SKM-1 treated with dmso at 0.1 percent for 144 hours (cell line): ENCODE results near the gene NFIX.

Source experiments
- DNase-seq: peaks from one replicate; lab custom pipeline; 2025; ENCODE audit not compliant: unreplicated experiment; lab: John Stamatoyannopoulos, UW

Gene NFIX

DNA sequence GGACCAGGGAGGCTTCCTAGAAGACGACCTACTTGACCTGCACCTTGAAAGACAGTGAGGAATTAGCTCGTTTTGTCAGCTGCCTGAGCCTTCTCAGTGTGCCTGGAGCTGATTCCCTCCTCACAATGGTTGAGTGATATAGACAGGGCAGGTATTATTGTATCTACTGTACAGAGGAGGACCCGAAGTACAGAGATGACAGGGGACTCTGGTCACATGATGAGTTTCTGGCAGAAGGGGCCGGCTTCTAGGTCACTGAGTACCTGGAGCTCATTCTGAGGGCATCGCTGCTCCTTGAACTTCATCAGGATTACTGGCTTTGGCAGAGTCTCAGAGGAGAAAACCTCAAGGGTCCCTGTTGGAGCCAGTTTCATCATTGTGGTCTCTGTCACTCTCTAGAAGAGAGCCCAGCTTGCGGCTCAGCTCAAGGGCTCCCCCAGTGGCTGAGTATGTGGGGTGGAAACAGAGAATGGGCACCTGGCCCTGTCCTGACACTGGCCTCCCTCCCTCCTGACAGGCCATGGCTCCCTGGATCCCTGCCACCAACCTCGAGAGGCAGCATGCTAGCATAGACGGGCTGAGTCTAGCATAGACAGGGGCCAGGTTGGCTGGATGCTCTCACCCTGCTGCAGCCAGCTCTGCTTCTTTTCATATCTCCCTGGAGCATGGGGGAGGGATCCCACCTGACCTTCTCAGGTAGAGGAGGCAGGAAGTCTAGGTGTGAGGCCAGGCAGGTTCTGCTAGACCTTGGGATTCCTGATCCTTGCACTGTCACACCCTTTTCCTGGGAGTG lies 38.7 kb downstream of the NFIX start:
- peak; percentile 19 for DNase-seq

DNA sequence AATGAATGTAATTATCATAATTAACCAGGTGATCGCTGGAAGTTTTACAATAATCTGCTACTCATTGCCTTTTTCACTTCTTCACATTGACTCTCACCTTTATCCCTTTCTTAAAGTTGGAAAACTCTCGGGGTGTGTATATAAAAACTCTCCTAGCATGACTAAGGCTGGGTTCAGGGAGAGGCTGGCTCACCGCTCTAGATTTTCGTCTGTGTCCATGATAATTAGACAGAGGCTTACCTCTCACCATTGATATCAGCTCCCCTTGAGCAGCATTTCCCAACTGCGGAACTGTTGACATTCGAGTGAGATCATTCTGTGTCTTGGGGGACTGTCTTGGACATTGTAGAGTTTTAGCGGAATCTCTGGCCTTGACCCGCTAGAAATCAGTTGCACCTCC lies 39.4 kb downstream of the NFIX start:
- DNase-seq, result no peak

DNA sequence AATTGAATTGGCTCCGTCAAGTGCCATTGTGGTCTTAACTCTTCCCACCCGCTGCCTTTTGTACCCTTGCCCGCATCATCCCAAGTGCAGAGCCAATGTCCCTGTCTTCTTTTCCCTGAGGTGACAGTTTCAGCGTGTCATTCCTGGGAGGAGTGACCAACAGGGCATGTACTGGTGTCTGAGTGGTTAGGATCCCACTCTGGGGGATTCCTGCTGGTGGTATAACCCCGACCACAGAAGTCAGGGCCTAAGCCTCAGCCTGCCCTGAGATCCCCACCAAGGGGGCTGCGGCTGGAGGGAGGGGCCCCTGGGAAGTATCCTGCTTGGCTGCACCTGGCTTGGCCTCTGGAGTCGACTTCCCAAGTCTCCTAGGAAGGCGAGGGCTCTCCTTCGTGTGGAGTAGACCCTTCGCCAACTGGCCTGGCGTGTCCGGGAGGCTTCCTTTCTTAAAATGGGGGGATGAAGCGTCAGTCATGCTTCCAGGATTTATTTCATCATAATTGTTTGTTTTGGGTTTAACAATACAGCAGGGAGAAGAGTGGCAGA lies 40.6 kb downstream of the NFIX start:
- no peak for DNase-seq

DNA sequence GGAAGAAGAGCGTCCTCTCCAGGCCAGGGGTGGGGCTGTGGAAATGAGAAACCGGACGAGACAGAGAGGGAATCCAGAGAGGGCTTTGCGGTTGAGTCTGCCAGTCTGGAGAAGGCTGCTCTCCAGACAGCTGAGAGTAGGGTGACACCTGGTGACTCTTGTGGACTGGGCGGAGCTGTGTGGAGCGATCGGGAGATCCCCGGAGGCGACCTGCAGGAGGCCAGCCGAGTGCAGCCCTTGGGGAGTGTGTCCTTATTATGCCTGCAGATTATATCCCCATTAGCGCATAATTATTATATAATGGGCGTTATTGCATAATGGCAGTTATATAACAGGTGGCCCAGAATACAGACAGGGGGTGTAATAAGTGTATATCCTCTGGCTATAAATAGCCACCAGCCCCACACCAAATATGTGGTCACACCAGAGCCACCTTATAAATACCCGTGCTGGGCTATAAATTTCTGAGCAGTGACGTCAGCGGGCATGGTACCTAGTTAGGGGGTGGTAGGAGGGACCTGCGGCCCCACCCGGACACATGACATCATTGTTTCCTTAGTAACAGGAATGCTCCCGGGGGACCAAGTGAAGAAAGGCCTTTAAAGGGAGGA lies 41.2 kb downstream of the NFIX start:
- DNase-seq, result no peak

DNA sequence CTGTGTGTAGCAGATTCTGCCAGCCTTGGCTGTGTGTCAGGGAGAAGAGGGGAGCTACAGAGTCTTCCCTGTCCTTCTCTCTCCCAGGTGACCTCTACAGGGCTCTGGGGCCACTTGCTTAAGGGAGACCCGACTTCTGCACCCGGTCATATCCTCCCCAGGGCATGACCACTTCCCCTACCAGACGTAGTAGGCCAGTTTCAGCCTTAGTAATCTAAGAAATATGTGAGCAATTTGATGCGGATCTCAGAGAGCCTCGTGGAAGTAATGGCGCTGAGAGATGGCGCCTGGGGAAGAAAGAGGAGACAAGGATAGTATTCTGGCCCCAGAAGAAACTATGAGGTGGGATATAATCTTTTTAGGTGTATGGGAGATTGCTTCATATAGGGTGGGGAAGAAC lies 41.9 kb downstream of the NFIX start:
- no peak for DNase-seq

DNA sequence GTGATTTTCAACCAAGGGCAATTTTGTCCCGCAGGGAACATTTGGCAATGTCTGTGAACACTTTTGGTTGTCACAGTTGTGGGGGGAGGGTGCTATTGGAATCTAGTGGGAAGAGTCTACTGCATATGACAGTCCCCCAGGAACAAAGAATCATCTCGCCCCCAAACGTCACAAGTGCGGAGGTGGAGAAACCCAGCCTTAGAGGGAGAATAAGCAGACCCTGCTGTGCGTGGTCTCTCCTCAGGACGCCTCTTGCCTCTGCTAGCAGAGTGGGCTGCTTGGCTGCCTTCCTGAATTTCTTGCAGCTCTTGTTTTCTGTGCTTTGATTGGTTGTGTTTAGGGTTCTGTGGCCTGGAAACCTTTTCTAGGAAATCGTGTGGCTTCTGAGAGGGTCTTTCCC lies 42.5 kb downstream of the NFIX start:
- no peak for DNase-seq

DNA sequence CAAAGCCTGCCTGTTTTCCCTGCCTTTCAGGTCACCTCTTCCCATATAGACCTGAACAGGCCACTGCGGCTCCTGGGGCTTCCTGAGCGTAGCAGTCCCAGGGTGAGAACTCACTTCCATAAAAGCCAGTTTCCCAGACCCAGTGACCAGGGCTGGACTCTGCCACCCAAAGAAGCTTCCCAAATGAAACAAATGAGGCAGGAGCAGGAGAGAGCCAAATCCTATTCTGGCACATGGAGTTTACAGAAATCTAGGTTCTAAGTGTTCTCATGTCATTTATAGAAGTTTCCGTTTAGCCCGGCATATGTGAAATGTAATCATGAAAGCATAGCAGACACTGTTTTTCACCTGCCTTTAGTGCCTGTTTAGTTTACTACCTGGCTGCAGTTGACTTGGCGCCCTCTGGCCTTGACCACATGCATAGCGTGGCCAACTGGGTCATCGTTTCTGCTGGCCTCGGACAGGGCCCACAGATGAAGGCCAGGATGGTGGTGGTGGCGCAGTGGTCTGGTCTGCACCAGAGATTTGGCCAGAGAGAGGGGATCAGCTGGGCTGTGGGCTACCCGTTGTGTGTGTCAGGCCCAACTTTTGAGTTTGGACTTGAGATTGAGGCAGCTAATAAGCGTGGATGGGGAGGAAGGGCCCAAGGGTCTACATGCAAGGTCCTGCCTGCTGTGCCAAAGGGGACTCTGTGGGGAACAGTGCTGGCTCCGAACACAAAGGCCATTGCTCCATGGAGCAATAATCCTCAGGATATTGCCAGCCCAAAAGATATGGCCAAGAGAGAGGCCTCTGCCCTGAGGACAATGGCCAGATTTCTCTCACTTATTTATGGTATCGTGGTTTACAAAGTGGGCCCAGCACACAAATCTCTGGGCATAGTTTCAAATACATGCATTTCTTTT lies 43.3 kb downstream of the NFIX start:
- no peak for DNase-seq

DNA sequence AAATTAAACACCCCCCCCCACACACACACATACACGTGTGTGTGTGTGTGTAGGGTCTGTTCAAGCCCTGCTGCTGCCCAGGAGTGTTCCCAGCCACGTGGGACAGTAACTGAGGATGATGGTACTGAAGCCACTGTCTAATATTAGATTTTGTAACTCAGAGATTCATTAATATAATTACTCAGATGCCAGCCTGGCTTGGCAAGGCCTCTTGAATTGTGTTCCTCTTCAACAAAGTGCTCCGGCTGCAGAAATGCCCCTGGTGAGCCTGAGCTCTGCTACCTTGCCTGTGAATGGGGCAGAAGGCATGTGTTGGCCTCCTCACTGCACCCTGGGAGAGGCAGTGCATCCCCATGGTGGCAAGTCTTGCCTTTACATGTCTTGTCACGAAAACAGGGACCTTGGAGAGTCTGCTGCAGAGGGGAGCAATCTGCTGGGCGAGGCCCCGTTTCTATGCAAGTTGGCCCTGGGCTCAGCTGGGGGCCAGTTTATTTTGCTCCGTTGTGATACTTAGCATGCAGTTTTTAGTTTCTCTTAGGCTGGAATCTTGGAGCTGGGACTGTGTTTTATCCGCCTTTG lies 44.0 kb downstream of the NFIX start:
- DNase-seq, result no peak

DNA sequence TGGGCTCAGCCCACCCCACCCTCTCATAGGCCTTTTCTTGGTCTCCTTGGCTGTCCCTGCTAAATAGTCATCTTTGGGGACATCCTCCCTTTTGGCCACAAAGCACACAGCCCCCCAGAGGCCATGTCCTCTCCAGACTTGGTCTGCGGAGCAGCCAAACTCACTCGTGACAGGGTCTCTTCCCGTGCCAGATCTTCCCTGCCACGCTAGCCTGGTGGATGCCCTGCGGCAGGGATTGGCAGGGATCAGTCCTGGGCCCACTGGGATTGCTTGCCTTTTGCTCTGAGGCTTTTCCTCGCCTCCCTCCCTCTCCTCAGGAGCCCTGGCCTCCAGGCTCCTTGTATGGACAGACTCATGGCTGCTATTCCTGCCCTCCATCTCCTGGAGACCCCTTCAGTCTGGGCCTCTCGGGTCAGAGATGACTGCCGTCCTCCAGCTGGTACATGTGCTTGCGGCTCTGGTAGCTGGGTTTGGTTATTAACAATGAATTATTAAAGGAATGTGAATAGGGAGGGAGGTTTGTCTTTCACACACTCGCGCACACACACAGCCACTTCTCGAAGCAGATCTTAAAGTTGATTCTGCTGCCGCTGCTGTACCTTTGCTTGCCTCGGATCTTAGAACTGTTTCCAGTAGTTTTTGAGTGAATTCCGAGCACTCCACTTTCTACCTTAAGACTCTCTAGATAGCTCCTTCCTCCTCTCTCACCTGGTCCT lies 45.1 kb downstream of the NFIX start:
- DNase-seq, result no peak

DNA sequence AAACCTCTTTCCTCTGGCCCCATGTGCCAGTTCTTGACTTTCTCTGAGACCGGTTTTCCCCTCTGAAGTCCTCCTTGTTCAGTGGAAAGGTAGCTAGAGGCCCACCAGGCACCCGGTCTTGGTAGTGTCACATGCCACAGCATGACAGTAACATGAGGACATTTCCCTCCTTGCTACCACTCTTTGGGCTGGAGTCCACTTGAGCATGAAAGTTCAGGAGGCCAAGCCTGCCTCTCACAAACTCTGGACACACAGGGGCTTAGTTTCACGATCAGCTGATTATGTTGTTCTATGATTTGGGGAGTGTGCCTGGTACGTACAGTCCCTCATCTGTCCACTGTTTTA lies 45.6 kb downstream of the NFIX start:
- no peak for DNase-seq

DNA sequence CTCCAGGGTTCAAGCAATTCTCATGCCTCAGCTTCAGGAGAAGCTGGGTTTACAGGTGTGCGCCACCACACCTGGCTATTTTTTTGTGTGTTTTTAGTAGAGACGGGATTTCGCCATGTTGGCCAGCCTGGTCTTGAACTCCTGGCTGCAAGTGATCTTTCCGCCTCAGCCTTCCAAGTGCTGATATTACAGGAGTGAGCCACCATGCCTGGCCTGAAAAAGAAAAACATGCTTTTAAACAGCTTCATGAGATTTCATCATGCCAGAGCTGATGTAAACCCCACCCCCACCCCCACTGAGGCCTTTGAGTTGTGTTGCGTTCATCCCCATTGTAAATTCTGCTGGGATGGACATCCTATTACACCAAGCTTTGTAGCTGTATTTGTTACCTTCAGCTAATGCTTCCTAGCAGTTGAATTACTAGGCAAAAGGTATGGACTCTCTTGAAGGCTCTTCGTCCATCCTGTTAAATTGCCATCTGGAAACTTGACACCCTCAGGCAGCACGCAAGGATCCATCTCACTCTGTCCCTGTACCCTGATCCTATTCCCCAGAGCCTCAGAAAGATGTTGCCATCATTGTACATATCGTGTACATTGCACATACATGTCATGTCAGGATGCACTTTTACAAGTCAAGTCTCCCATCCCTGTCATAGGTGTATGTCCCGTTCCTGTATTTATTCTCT lies 47.3 kb downstream of the NFIX start:
- DNase-seq, result no peak

DNA sequence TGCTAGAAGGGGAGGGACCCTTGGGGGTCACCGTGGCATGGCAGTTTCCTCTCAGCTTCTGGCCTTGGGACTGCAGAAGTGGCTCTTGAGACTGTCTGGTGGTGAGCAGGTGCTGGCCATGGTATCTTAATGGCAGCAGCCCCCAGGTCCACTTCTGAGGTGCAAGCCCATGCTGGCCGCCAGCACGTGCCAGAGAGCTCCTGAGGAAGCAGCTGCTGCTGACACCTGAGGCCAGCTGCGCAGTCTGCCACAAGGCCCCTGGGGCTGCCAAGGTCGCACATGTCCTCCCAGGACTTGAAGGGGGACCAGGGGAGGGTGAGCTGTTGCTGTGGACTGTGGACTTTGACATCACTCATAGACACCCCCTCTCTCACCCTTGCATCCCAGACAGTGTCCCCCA lies 48.0 kb downstream of the NFIX start:
- no peak for DNase-seq

DNA sequence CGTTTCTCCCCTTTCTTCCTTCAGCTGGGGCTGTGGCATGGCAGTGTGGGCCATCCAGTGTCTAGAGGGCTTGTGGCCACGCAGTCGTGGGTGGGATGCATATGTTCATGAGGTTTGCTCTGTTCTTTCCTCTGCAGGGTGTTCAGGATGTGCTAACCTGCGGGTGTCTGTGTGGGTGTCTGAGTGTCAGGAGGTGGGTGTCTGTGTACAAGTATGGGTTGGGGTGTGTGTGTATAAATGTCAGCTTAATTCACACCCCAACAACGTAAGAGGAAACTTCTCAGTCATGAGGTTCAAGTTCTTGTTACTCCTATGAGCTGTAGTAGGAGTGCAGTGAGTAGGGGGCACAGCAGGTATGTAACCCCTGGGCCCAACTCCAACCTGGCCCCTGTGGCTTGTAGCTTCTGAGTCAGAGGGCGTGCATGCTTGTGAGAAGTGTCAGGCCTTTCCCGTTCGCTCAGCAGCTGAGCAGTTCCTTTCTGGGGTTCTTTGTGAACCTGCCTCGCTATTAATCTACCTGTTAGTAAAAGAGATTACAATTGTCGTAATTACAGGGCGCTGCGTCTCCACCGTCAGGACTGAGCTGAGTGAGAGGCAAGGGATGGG lies 49.1 kb downstream of the NFIX start:
- no peak for DNase-seq

DNA sequence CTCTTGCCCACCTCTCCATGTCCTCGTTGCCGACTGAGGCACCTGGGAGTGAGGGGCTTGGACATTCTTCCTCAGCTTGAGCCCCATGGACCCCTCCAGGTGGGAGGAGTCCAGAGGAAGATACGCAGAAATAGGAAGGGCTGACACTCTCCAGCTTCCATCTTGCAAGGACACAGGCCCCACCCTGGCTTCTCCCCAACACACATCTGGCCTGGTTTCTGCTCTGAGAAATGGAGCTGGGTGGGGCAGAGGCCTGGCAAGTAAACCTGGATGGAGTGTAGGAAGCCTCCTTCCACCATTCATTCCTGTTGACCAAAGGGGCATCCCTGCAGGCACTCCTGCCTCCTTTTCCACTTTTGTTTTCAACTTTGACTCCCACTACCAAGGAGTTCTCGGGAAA lies 50.5 kb downstream of the NFIX start:
- DNase-seq, result no peak

DNA sequence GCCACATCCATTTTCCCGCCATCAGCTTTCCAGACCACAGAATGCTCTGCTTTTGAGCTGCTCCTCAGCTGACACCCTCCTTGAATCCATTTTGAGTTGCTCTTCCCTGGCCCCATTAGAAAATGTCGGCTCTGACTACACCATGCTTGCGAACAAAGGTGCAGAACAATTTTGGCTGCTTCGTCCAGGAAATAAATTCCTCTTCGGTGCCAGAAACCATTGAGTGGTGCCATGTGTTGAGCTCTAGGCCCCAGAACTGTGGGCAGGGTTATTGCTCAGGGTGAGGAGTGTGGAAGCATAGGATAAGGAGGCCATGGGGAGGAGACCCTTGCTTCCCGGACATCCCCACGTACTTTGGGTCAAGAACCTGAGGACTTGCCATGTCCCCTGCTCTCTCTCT lies 52.1 kb downstream of the NFIX start:
- DNase-seq, result no peak

DNA sequence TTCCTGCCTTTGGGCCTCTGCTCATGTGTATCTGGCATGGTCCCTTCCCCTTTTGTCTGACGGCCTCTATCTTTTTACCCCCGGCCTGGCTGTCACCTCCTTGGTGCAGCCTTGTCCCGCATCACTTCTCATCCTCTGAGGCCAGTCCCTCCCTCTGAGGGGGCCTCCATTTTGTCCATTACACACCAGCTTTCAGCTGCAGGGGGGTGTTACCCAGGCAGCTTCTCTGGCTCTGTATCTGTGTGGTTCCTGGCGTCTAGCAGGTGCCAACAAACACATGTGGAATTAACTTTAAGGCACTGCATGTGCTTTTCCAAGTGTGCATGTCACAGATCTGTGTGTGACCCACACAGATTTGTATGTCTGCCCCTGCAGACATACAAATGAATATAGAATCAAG lies 55.0 kb downstream of the NFIX start:
- no peak for DNase-seq

DNA sequence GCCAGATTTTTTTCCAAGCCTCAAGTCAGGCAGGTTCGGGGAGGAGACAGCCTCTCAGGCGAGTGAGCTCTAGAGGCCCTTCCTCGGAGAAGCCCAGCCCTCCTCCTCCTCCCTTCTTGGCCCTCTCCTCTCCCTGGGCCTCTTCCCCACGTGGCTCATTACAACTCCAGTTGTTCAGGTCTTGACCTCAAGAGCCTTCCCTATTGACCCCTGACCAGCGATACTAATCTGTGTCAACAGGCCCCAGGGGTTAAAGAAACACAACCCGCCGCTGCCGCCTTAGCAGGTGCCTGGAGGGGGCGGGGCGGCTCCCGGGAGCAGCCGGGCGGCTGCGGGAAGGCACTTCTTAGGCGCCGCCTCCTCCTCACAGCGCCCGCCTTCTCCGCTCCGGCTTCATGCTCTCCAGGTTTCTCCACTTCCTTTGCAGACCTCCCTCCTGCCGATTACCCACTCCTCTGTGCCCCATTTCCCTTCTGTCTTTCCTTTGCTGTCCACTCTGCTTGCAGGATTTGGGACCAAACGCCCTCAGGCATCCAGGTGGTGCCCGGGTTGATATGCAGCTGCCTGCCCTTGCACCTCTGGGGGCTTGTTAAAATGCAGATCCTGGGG lies 56.4 kb downstream of the NFIX start:
- no peak for DNase-seq

DNA sequence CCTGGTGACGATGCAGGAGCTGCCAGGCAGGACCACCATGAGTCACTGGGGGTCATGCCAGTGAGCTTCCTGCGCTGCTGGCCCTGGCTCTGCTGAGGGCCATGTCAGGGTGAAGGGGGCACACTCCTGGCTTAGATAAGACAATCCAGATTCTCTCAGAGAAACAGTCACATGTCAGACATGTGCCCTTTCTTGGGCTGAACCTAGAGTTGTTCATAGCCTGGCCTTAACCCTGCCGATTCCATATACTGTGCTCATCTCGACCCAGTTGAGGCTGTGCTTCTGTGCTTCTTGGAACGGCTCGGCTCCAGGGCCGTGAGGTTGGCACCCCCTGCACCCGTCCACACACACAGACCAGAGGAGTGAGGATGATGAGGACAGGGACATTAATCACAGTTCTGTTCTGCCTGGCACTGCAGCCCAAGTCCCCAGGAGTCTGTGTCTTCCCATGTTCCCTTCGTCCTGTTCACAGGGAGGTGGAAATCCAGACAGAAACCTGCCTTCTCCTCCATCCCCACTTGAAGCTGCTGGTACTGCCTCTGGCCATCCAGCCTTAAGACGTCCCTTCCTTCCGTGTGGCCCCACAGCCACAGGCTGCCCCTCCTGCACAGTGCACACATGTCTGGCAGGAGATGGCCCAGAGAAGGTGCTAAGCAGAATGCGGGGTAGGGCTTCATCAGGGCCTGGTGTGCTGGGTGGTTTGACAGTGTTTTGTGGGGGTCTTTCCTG lies 57.3 kb downstream of the NFIX start:
- DNase-seq, result no peak

DNA sequence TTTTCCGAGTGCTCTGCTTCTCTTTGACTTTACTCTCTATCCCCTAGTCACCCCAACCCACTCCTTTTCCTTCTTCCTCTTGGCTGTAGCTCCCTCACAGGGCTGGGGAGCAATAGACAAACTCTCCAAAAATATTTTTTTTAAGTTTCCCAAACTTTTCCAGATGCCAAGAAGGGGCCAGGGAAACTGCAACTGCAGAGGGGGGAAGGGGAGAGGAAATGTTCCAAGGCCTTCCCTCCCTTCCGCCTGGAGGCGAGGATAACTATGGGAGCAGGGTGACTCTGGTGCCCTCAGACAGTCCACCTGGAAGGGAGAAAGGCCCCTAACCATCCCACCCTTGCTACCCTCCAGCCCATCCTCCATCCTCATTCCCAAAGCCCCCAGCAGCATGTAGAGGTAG lies 58.0 kb downstream of the NFIX start:
- DNase-seq, result no peak
